GM12878 (cell line): Measurements from ENCODE around the gene NUDT1. TPM values are rescaled to one million over a fixed set of nuclear protein-coding genes. Genes with fewer than 3 reads are reported as not detected.

Source experiments
- ATAC-seq: fragments of 200-7000 bp; cut with Tn5 transposase; 3 replicates; pipeline ENCODE4 v1.9.1; 2020; ENCODE audit warnings: mild to moderate bottlenecking, moderate library complexity
- BruUV-seq: library from RNA; stranded (reverse); fragments of 400-500 nt; replicated peaks from 2 replicates; lab custom pipeline; 2021; lab: Mats Ljungman, UMichigan
- CTCF ChIA-PET: fragments of 300-600 bp; sonication (Branson Sonifier 250); formaldehyde crosslinking; extraction: SDS; loops from one replicate; lab custom pipeline; 2021; ENCODE audit warnings: inconsistent platforms; lab: Yijun Ruan, JAX
- POLR2A ChIA-PET: fragments of 350-600 bp; formaldehyde crosslinking; extraction: SDS; loops from one replicate; lab custom pipeline; 2021; ENCODE audit warnings: inconsistent platforms; lab: Charles Lee
- RAD21 ChIA-PET: fragments of 300-600 bp; sonication (Branson Sonifier 250); formaldehyde crosslinking; loops from one replicate; lab custom pipeline; 2023; ENCODE audit warnings: antibody characterized with exemption; ENCODE audit not compliant: unreplicated experiment; lab: Charles Lee
- SMC1A ChIA-PET: fragments of 300-600 bp; sonication (Branson Sonifier 250); formaldehyde crosslinking; loops from one replicate; lab custom pipeline; 2023; ENCODE audit not compliant: unreplicated experiment, uncharacterized antibody; lab: Charles Lee
- DNase-seq: peaks from one replicate; pipeline ENCODE4 v3.0.0-alpha.2; 2011; ENCODE audit warnings: low read depth, low spot score
- FAIRE-seq: peaks from 3 replicates; lab custom pipeline; 2011; peaks lifted over from hg19 to GRCh38; lab: Jason Lieb, UNC
- H2AFZ ChIP-seq: 2 replicates; pipeline ENCODE4 v1.6.0; 2011; ENCODE audit warnings: low read depth, low read length, control low read depth; ENCODE audit not compliant: control insufficient read depth
- H3K27ac ChIP-seq: 2 replicates; pipeline ENCODE4 v1.5.1; 2011; ENCODE audit warnings: control low read depth; ENCODE audit not compliant: control insufficient read depth, insufficient read depth
- H3K27me3 ChIP-seq, 2 experiments: replicated peaks in 1 of 2; 2 replicates each; pipeline versions ENCODE4 v1.6.0 to v1.6.1; 2011; ENCODE audit warnings: low read length in 1 of 2; ENCODE audit not compliant: control insufficient read depth in 2 of 2, insufficient read depth in 2 of 2
- H3K36me3 ChIP-seq, 2 experiments: 2 replicates each; pipeline ENCODE4 v1.5.1; 2011; ENCODE audit warnings: low read length in 1 of 2; ENCODE audit not compliant: control insufficient read depth in 2 of 2, insufficient read depth in 2 of 2
- H3K4me1 ChIP-seq: 2 replicates; pipeline ENCODE4 v1.6.1; 2011; ENCODE audit warnings: mild to moderate bottlenecking, low read length, moderate library complexity, mixed read lengths; ENCODE audit not compliant: control insufficient read depth, insufficient read depth
- H3K4me2 ChIP-seq: 2 replicates; pipeline ENCODE4 v1.6.0; 2011; ENCODE audit warnings: control low read depth; ENCODE audit not compliant: control insufficient read depth, insufficient read depth
- H3K4me3 ChIP-seq: fragments of 200-600 bp; sonication (generic); 2 replicates; pipeline ENCODE4 v1.5.1; 2016
- H3K79me2 ChIP-seq: 2 replicates; pipeline ENCODE4 v1.6.0; 2011; ENCODE audit warnings: low read length; ENCODE audit not compliant: control insufficient read depth, insufficient read depth
- H3K9ac ChIP-seq: 2 replicates; pipeline ENCODE4 v1.8.0; 2011; ENCODE audit warnings: low read length, control low read depth, mixed read lengths; ENCODE audit not compliant: control insufficient read depth, insufficient read depth
- H3K9me3 ChIP-seq: replicated peaks from 3 replicates; pipeline ENCODE4 v1.5.1; 2011; ENCODE audit warnings: mild to moderate bottlenecking, low read length; ENCODE audit not compliant: control insufficient read depth, insufficient read depth
- H4K20me1 ChIP-seq: 2 replicates; pipeline ENCODE4 v1.6.0; 2011; ENCODE audit not compliant: control insufficient read depth, insufficient read depth
- CBFB ChIP-seq: IDR thresholded peaks from 2 replicates; pipeline ENCODE4 v1.6.1; 2016; ENCODE audit warnings: antibody characterized with exemption, low read depth
- CEBPB ChIP-seq, 2 experiments: fragments of 150-350 bp in 1 of 2; IDR thresholded peaks; 2 replicates each; pipeline ENCODE4 v1.6.1; 2012 to 2014; ENCODE audit warnings: low read depth in 2 of 2, low read length in 2 of 2, borderline replicate concordance in 1 of 2, inconsistent platforms in 1 of 2
- CREM ChIP-seq: IDR thresholded peaks from 2 replicates; pipeline ENCODE4 v1.6.1; 2014; ENCODE audit warnings: antibody characterized with exemption, low read depth
- FOXK2 ChIP-seq: fragments of 450-650 bp; IDR thresholded peaks from 2 replicates; pipeline ENCODE4 v1.6.1; 2017; ENCODE audit warnings: mild to moderate bottlenecking, moderate library complexity
- GABPA ChIP-seq: IDR thresholded peaks from 2 replicates; pipeline ENCODE4 v1.6.1; 2014; ENCODE audit warnings: antibody characterized with exemption, low read depth, mild to moderate bottlenecking, inconsistent platforms
- HDAC6 ChIP-seq: fragments of 200-600 bp; sonication (generic); IDR thresholded peaks from one replicate; pipeline ENCODE4 v1.8.0; 2017; ENCODE audit warnings: antibody characterized with exemption; ENCODE audit not compliant: unreplicated experiment
- MTA2 ChIP-seq: fragments of 450-650 bp; IDR thresholded peaks from 2 replicates; pipeline ENCODE4 v1.6.1; 2016; ENCODE audit warnings: low read depth, mild to moderate bottlenecking, moderate library complexity
- MYB ChIP-seq: fragments of 150-350 bp; IDR thresholded peaks from 2 replicates; pipeline ENCODE4 v1.6.1; 2014; ENCODE audit warnings: mild to moderate bottlenecking, low read depth, low read length, borderline replicate concordance
- SMAD5 ChIP-seq: IDR thresholded peaks from 2 replicates; pipeline ENCODE4 v1.6.1; 2016; ENCODE audit warnings: antibody characterized with exemption, low read depth
- STAT1 ChIP-seq: fragments of 450-650 bp; conservative IDR thresholded peaks from 2 replicates; pipeline ENCODE4 v1.6.1; 2014; ENCODE audit warnings: antibody characterized with exemption, mild to moderate bottlenecking
- WRNIP1 ChIP-seq: IDR thresholded peaks from 2 replicates; pipeline ENCODE4 v1.6.1; 2011; ENCODE audit warnings: low read depth, low read length, improper control_type of control experiment, borderline replicate concordance
- ZNF384 ChIP-seq: IDR thresholded peaks from 2 replicates; pipeline ENCODE4 v1.6.1; 2012; ENCODE audit warnings: low read depth, mild to moderate bottlenecking, low read length, improper control_type of control experiment, borderline replicate concordance
- WGBS: methylation state at CpG from one replicate; pipeline ENCODE4 v1.1.6; 2016; ENCODE audit warnings: low lambda C conversion rate; ENCODE audit not compliant: insufficient replicate concordance, insufficient coverage; ENCODE audit errors: missing lambda C conversion rate; 5-methylcytosine and 5-hydroxymethylcytosine counted together
- in situ Hi-C: fragments of 300-500 bp; cut with MboI; formaldehyde crosslinking; loops from 9 replicates; pipeline ENCODE4 v1.14.3; 2018; ENCODE audit warnings: mixed read lengths
- intact Hi-C: fragments of 100-400 bp; cut with micrococcal nuclease; formaldehyde crosslinking; loops from one replicate; pipeline ENCODE4 v1.14.2; 2022; ENCODE audit not compliant: unreplicated experiment
- polyA plus RNA-seq, 11 experiments: library from polyadenylated mRNA; depleted of rRNA in 4 of 11; unstranded in 6 of 11; stranded (reverse) in 5 of 11; fragments of >200 nt; fragmentation: Nextera tagmentation in 4 of 11; fragmentation: Illumina TruSeq in 1 of 11; extraction: Ambion mirVana in 4 of 11; extraction: Trizol in 1 of 11; gene quantifications; 1 replicate in 1 of 11; 2 replicates in 10 of 11; pipeline versions ENCODE4 v1.2.1 to v1.2.3, GENCODE V29; 2011 to 2016; ENCODE audit warnings: inconsistent platforms in 2 of 11, missing spikeins in 2 of 11, low read depth in 1 of 11
- total RNA-seq, 4 experiments: library from RNA; depleted of rRNA in 3 of 4; stranded (reverse); fragments of >200 nt in 3 of 4; fragmentation: Illumina TruSeq in 1 of 4; extraction: Trizol in 1 of 4; gene quantifications; 2 replicates each; pipeline versions ENCODE4 v1.2.1 to v1.2.3, GENCODE V29; 2013 to 2021
- TF ChIP-seq, protein P1 (sequence below): IDR thresholded peaks from 2 replicates; pipeline ENCODE4 v1.6.1; 2012; ENCODE audit warnings: low read length, inconsistent platforms

Gene NUDT1
- total and polyA plus RNA-seq, 10 of the 15 experiments (the other 5 are each of a cell fraction or from before 2014, with no cell fraction given): 7.7 to 122 (median 59.2) TPM

DNA sequence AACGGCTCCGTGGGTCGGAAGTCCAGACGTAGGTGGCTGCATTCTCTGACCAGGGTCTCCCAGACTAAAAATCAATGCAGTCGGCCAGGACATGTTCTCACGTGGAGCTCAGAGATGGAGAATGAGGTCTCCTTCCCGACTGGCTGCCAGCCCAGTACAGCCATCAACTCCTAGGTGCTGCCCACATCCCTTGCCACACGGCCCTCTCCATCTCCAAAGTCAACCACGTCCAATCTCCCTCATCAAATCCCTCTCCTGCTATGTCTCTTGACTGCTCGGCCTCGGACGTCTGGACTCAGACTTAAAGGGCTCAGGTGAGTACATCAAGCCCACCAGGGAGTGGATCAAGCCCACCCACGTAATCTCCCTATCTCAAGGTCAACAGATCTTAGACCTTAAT lies 16.2 kb upstream of the NUDT1 start:
- no peak overlapping the region for H2AFZ ChIP-seq
- ATAC-seq (no peak), DNase-seq (no peak), FAIRE-seq (no peak)
- H3K4me3 ChIP-seq: no peak overlapping the region
- intact Hi-C loops (no loop called here), in situ Hi-C loops (no loop called here)
- H3K9me3 ChIP-seq: no peaks in the 10 kb centered on the region
- WGBS: 92% methylated on average over 13 of the region's 13 CpGs
- ChIA-PET RAD21 (no interaction called here), CTCF (no interaction called here), SMC1A (no interaction called here), POLR2A (no interaction called here)
- no peak overlapping the region for H3K4me2 ChIP-seq
- H3K4me1 ChIP-seq: no peaks in the 10 kb centered on the region
- H3K27me3 ChIP-seq: no peaks in the 10 kb centered on the region
- H3K27ac ChIP-seq: no peak overlapping the region
- H3K36me3 ChIP-seq: peaks cover 14 to 41% of the 10 kb centered on the region in 2 experiments
- peaks cover 2% of the 10 kb centered on the region; the same call in 1 of the 2 replicates for H4K20me1 ChIP-seq
- TF ChIP-seq GABPA: no peak
- no peak for TF ChIP-seq MTA2
- no peak for TF ChIP-seq CEBPB (IDR thresholded peaks at IDR 0.05; ENCODE audit: borderline replicate concordance in 1 of 2, low read depth in 2 of 2, low read length in 2 of 2)
- no peak for TF ChIP-seq CBFB
- no peak for TF ChIP-seq ZNF384
- no peak for TF ChIP-seq FOXK2
- TF ChIP-seq WRNIP1: no peak
- TF ChIP-seq HDAC6: no peak
- no peak for TF ChIP-seq STAT1
- TF ChIP-seq, protein P1, sequence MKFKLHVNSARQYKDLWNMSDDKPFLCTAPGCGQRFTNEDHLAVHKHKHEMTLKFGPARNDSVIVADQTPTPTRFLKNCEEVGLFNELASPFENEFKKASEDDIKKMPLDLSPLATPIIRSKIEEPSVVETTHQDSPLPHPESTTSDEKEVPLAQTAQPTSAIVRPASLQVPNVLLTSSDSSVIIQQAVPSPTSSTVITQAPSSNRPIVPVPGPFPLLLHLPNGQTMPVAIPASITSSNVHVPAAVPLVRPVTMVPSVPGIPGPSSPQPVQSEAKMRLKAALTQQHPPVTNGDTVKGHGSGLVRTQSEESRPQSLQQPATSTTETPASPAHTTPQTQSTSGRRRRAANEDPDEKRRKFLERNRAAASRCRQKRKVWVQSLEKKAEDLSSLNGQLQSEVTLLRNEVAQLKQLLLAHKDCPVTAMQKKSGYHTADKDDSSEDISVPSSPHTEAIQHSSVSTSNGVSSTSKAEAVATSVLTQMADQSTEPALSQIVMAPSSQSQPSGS: no peak
- TF ChIP-seq SMAD5: no peak
- TF ChIP-seq CREM: no peak
- no peak for TF ChIP-seq MYB
- peaks cover 11% of the 10 kb centered on the region for H3K79me2 ChIP-seq
- no TSS peak for BruUV-seq
- H3K9ac ChIP-seq: no peak overlapping the region
